Spleen (tissue), 11 donors: ENCODE data around the gene OPHN1. TPM values are rescaled to one million over a fixed set of nuclear protein-coding genes. Genes with fewer than 3 reads are reported as not detected.

Experiments
- DNase-seq: peaks from one replicate; pipeline ENCODE4 v3.0.0-alpha.2; 2020
- H3K27ac ChIP-seq, 8 donors: fragments of 200-600 bp; sonication (generic) in 7 of 8; 1 replicate in 4 of 8; 2 replicates in 4 of 8; pipeline versions ENCODE4 v1.5.0 to v1.8.0; 2016 to 2021; ENCODE audit warnings: inconsistent platforms in 4 of 8, mild to moderate bottlenecking in 4 of 8, moderate library complexity in 1 of 8
- H3K27me3 ChIP-seq, 7 donors: fragments of 200-600 bp; sonication (generic) in 6 of 7; replicated peaks in 1 of 7; 1 replicate in 4 of 7; 2 replicates in 3 of 7; pipeline versions ENCODE4 v1.5.0 to v1.8.0; 2016 to 2021; ENCODE audit warnings: inconsistent platforms in 3 of 7, mild to moderate bottlenecking in 1 of 7
- H3K36me3 ChIP-seq, 6 donors: fragments of 200-600 bp; sonication (generic) in 5 of 6; 1 replicate in 4 of 6; 2 replicates in 2 of 6; pipeline versions ENCODE4 v1.5.0 to v1.8.0; 2016 to 2021; ENCODE audit warnings: inconsistent platforms in 2 of 6
- H3K4me1 ChIP-seq, 6 donors: fragments of 200-600 bp; sonication (generic) in 5 of 6; 1 replicate in 3 of 6; 2 replicates in 3 of 6; pipeline versions ENCODE4 v1.5.0 to v1.8.0; 2016 to 2021; ENCODE audit warnings: inconsistent platforms in 3 of 6
- H3K4me3 ChIP-seq, 8 donors: fragments of 200-600 bp; sonication (generic) in 7 of 8; 1 replicate in 4 of 8; 2 replicates in 4 of 8; pipeline versions ENCODE4 v1.5.0 to v1.8.0; 2016 to 2021; ENCODE audit warnings: inconsistent platforms in 4 of 8, mild to moderate bottlenecking in 4 of 8, moderate library complexity in 2 of 8
- H3K9me3 ChIP-seq, 8 donors: fragments of 200-600 bp; sonication (generic) in 7 of 8; 1 replicate in 4 of 8; 2 replicates in 4 of 8; pipeline versions ENCODE4 v1.5.0 to v1.8.0; 2016 to 2021; ENCODE audit warnings: inconsistent platforms in 4 of 8
- CTCF ChIP-seq, 11 experiments: fragments of 200-600 bp in 7 of 11; fragments of 450-650 bp in 4 of 11; sonication (generic) in 4 of 11; IDR thresholded peaks in 8 of 11; conservative IDR thresholded peaks in 3 of 11; 1 replicate in 7 of 11; 2 replicates in 4 of 11; pipeline versions ENCODE4 v1.4.0 to v1.8.0; 2016 to 2021; ENCODE audit warnings: antibody characterized with exemption in 11 of 11, inconsistent platforms in 4 of 11, mild to moderate bottlenecking in 1 of 11
- POLR2A ChIP-seq, 3 donors: fragments of 450-650 bp; IDR thresholded peaks; one replicate each; pipeline ENCODE4 v1.5.1; 2017; ENCODE audit warnings: antibody characterized with exemption in 3 of 3, mild to moderate bottlenecking in 1 of 3
- POLR2AphosphoS5 ChIP-seq, 3 donors: sonication (generic); formaldehyde crosslinking; IDR thresholded peaks; one replicate each; pipeline ENCODE4 v1.5.1; 2017; ENCODE audit warnings: antibody characterized with exemption in 3 of 3
- WGBS, 5 donors: extraction: QIAGEN DNeasy Blood & Tissue Kit in 3 of 5; methylation state at CpG; one replicate each; pipeline versions ENCODE4 v1.1.5 to v1.1.7; 2013 to 2018; 5-methylcytosine and 5-hydroxymethylcytosine counted together
- intact Hi-C: fragments of 100-400 bp; cut with DNase I; formaldehyde crosslinking; loops from one replicate; pipeline ENCODE4 v1.15.0; 2023; ENCODE audit warnings: low total_unique reads
- polyA plus RNA-seq, 3 donors: library from polyadenylated mRNA; stranded (reverse); fragments of 200-250 nt; gene quantifications; one replicate each; pipeline ENCODE4 v1.2.1, GENCODE V29; 2013
- total RNA-seq, 7 donors: library from RNA; depleted of rRNA in 3 of 7; stranded (reverse); fragments of >200 nt in 3 of 7; fragmentation: NEBNext Ultra II Directional in 4 of 7; extraction: Animal tissue kit (Norgen Biotek cat#: 25700) in 4 of 7; gene quantifications; one replicate each; pipeline versions ENCODE4 v1.1.0 to v1.2.1, GENCODE V29; 2016 to 2021
- donor health status: healthy with polysubstance abuse.
- donor health status: DM: no; HTN: no; CAD: no; lungs with moderate emphysema.
- donor health status: DM: no; HTN: no; CAD: no.
- donor health status: Bipolar disorder and iron deficiency.
- donor health status: healthy.
- donor health status: DM: no; HTN: no; CAD: no.
- donor health status: DM: yes; HTN: yes; CAD: no.

Gene OPHN1
- total and polyA plus RNA-seq, 10 donors, result 0.20 to 4.6 (median 3.1) TPM

- Histone ChIP-seq H3K4me3 (no peak overlapping the region), H3K27me3 (peaks cover 0 to 17% (median 0%) of the 10 kb centered on the region in 7 donors), H3K27ac (no peak overlapping the region), H3K4me1 (no peaks in the 10 kb centered on the region), H3K9me3 (no peaks in the 10 kb centered on the region), H3K36me3 (no peaks in the 10 kb centered on the region)
- DNase-seq, result no peak
- TF ChIP-seq CTCF (IDR thresholded peaks at IDR 0.05 in 8 of 11, conservative IDR thresholded peaks at IDR 0.05 in 3 of 11), result no peak
- no peak for TF ChIP-seq POLR2AphosphoS5 (IDR thresholded peaks at IDR 0.05)
- no peak for TF ChIP-seq POLR2A (IDR thresholded peaks at IDR 0.05)
- 49 to 77% (median 58%) methylated on average over 4 of the region's 4 CpGs for WGBS, 5 donors
- intact Hi-C loops, result no loop called here
These were observed 172.1 kb downstream of the OPHN1 start for GRCh38 chrX:68261060-68261672.

GRCh38 chrX:68256990-68257389, 176.3 kb downstream of the OPHN1 start:
- no peak for DNase-seq
- H3K27ac ChIP-seq, result no peak overlapping the region
- H3K4me1 ChIP-seq, result no peaks in the 10 kb centered on the region
- H3K4me3 ChIP-seq, result no peak overlapping the region
- H3K9me3 ChIP-seq, result no peaks in the 10 kb centered on the region
- H3K36me3 ChIP-seq, result no peaks in the 10 kb centered on the region
- peaks cover 0 to 8% (median 0%) of the 10 kb centered on the region in 7 donors for H3K27me3 ChIP-seq
- intact Hi-C loops, result no loop called here
- WGBS, 5 donors, result 80 to 96% (median 90%) methylated on average over 2 of the region's 2 CpGs
- no peak for TF ChIP-seq POLR2A (IDR thresholded peaks at IDR 0.05)
- TF ChIP-seq CTCF (IDR thresholded peaks at IDR 0.05 in 8 of 11, conservative IDR thresholded peaks at IDR 0.05 in 3 of 11), result no peak
- no peak for TF ChIP-seq POLR2AphosphoS5 (IDR thresholded peaks at IDR 0.05)

GRCh38 chrX:68254738-68255645, 178.3 kb downstream of the OPHN1 start:
- Histone ChIP-seq H3K4me3 (no peak overlapping the region), H3K27ac (no peak overlapping the region), H3K27me3 (peaks cover 0 to 8% (median 0%) of the 10 kb centered on the region in 7 donors), H3K36me3 (no peaks in the 10 kb centered on the region), H3K4me1 (no peaks in the 10 kb centered on the region), H3K9me3 (no peaks in the 10 kb centered on the region)
- no peak for TF ChIP-seq POLR2A (IDR thresholded peaks at IDR 0.05)
- no peak for TF ChIP-seq CTCF (IDR thresholded peaks at IDR 0.05 in 8 of 11, conservative IDR thresholded peaks at IDR 0.05 in 3 of 11)
- TF ChIP-seq POLR2AphosphoS5 (IDR thresholded peaks at IDR 0.05), result no peak
- intact Hi-C loops, result no loop called here
- WGBS, 5 donors, result 72 to 95% (median 87%) methylated on average over 9 to 11 of the region's 11 CpGs
- DNase-seq, result no peak

- 10 to 20% (median 16%) methylated on average over 2 of the region's 2 CpGs for WGBS, 5 donors
- Histone ChIP-seq H3K27ac (no peak overlapping the region), H3K36me3 (no peaks in the 10 kb centered on the region), H3K4me1 (no peaks in the 10 kb centered on the region), H3K9me3 (no peaks in the 10 kb centered on the region), H3K4me3 (no peak overlapping the region), H3K27me3 (no peaks in the 10 kb centered on the region)
- TF ChIP-seq POLR2A (IDR thresholded peaks at IDR 0.05), result no peak
- no peak for TF ChIP-seq POLR2AphosphoS5 (IDR thresholded peaks at IDR 0.05)
- TF ChIP-seq CTCF (IDR thresholded peaks at IDR 0.05 in 8 of 11, conservative IDR thresholded peaks at IDR 0.05 in 3 of 11), result no peak
- DNase-seq, result no peak
- intact Hi-C loops, result no loop called here
These were observed 180.6 kb downstream of the OPHN1 start for GRCh38 chrX:68252664-68253063.
